ENCODE results near the gene LCN15.
A peak's percentile ranks its signal among the peaks of the same experiment; 100 is the strongest.

Gene LCN15

GRCh38 chr9:136784997-136785361 lies 20.7 kb upstream of the LCN15 start:
- no peak overlapping the region for H3K4me3 ChIP-seq
- peaks cover 0 to 4% (median 0%) of the 10 kb centered on the region in 11 experiments; a peak in 1 of 22 replicates for H3K27me3 ChIP-seq
- no peaks in the 10 kb centered on the region for H3K36me3 ChIP-seq
- TF ChIP-seq Cebpa-rat (IDR thresholded peaks at IDR 0.05) = no peak
- peaks cover 29 to 58% (median 42%) of the 10 kb centered on the region in 10 experiments for H3K4me1 ChIP-seq
- peak overlapping the region in 1 of 11 experiments; percentile 6; a peak in 1 of 22 replicates for H3K27ac ChIP-seq
- H3K4me2 ChIP-seq = peak overlapping the region; percentile 59 to 86 (median 74)
- no peaks in the 10 kb centered on the region for H3K9me3 ChIP-seq (replicated peaks in 1 of 11)
- H4K20me1 ChIP-seq = no peaks in the 10 kb centered on the region
- peak overlapping the region in 3 of 11 experiments; percentile 2 to 29 (median 7); a peak in 1 of 22 replicates for H3K9ac ChIP-seq

- Histone ChIP-seq H3K4me3 (no peak overlapping the region), H3K36me3 (no peaks in the 10 kb centered on the region), H3K9ac (0 out of 22 replicates have a peak overlapping the region, but pooled peaks of 2 of the 11 experiments have one; percentile 2 to 29), H4K20me1 (no peaks in the 10 kb centered on the region), H3K4me1 (peaks cover 28 to 56% (median 41%) of the 10 kb centered on the region in 10 experiments), H3K4me2 (peak overlapping the region; percentile 59 to 86 (median 74)), H3K27me3 (peaks cover 0 to 4% (median 0%) of the 10 kb centered on the region in 11 experiments; a peak in 1 of 22 replicates), H3K27ac (peak overlapping the region in 1 of 11 experiments; percentile 6; a peak in 1 of 22 replicates), H3K9me3 (replicated peaks in 1 of 11) (no peaks in the 10 kb centered on the region)
- TF ChIP-seq Cebpa-rat (IDR thresholded peaks at IDR 0.05) = no peak
These were observed 20.1 kb upstream of the LCN15 start for GRCh38 chr9:136784249-136784996.

GRCh38 chr9:136782452-136782851 lies 18.1 kb upstream of the LCN15 start:
- H4K20me1 ChIP-seq = no peaks in the 10 kb centered on the region
- no peaks in the 10 kb centered on the region for H3K9me3 ChIP-seq (replicated peaks in 1 of 11)
- H3K27ac ChIP-seq = no peak overlapping the region
- H3K4me1 ChIP-seq = peaks cover 19 to 43% (median 27%) of the 10 kb centered on the region in 10 experiments
- H3K9ac ChIP-seq = no peak overlapping the region
- H3K27me3 ChIP-seq = peaks cover 0 to 4% (median 0%) of the 10 kb centered on the region in 11 experiments; a peak in 1 of 22 replicates
- peak in 4 of 11 experiments; percentile 26 to 74 (median 32); a peak in 5 of 22 replicates for TF ChIP-seq Cebpa-rat (IDR thresholded peaks at IDR 0.05)
- no peaks in the 10 kb centered on the region for H3K36me3 ChIP-seq
- no peak overlapping the region for H3K4me2 ChIP-seq
- H3K4me3 ChIP-seq = no peak overlapping the region

GRCh38 chr9:136779808-136780207 lies 15.5 kb upstream of the LCN15 start:
- no peak for TF ChIP-seq Cebpa-rat (IDR thresholded peaks at IDR 0.05)
- Histone ChIP-seq H4K20me1 (no peaks in the 10 kb centered on the region), H3K36me3 (no peaks in the 10 kb centered on the region), H3K9me3 (replicated peaks in 1 of 11) (no peaks in the 10 kb centered on the region), H3K4me1 (peaks cover 21 to 33% (median 26%) of the 10 kb centered on the region in 10 experiments), H3K9ac (no peak overlapping the region), H3K4me2 (no peak overlapping the region), H3K27me3 (no peaks in the 10 kb centered on the region), H3K27ac (no peak overlapping the region), H3K4me3 (no peak overlapping the region)

GRCh38 chr9:136777359-136777758 lies 13.0 kb upstream of the LCN15 start:
- Histone ChIP-seq H4K20me1 (no peaks in the 10 kb centered on the region), H3K9ac (peak overlapping the region in 8 of 11 experiments; percentile 5 to 65 (median 42); a peak in 14 of 22 replicates), H3K4me3 (0 out of 20 replicates have a peak overlapping the region, but pooled peaks of 1 of the 10 experiments have one; percentile 17), H3K27ac (peak overlapping the region in 8 of 11 experiments; percentile 33 to 67 (median 50); a peak in 14 of 22 replicates), H3K4me2 (peak overlapping the region; percentile 23 to 78 (median 70)), H3K4me1 (peaks cover 17 to 32% (median 25%) of the 10 kb centered on the region in 10 experiments), H3K9me3 (replicated peaks in 1 of 11) (peaks cover 7 to 14% (median 9%) of the 10 kb centered on the region in 11 experiments), H3K27me3 (no peaks in the 10 kb centered on the region), H3K36me3 (no peaks in the 10 kb centered on the region)
- TF ChIP-seq Cebpa-rat (IDR thresholded peaks at IDR 0.05) = no peak

- Histone ChIP-seq H3K27me3 (no peaks in the 10 kb centered on the region), H3K27ac (peak overlapping the region in 8 of 11 experiments; percentile 33 to 67 (median 50); a peak in 13 of 22 replicates), H4K20me1 (no peaks in the 10 kb centered on the region), H3K4me1 (peaks cover 17 to 32% (median 25%) of the 10 kb centered on the region in 10 experiments), H3K36me3 (no peaks in the 10 kb centered on the region), H3K4me3 (0 out of 20 replicates have a peak overlapping the region, but pooled peaks of 1 of the 10 experiments have one; percentile 17), H3K9ac (peak overlapping the region in 8 of 11 experiments; percentile 5 to 65 (median 42); a peak in 12 of 22 replicates), H3K4me2 (peak overlapping the region; percentile 23 to 78 (median 70)), H3K9me3 (replicated peaks in 1 of 11) (peaks cover 7 to 14% (median 9%) of the 10 kb centered on the region in 11 experiments)
- TF ChIP-seq Cebpa-rat (IDR thresholded peaks at IDR 0.05) = no peak
These were observed 12.6 kb upstream of the LCN15 start for GRCh38 chr9:136776947-136777346.

- no peaks in the 10 kb centered on the region for H4K20me1 ChIP-seq
- no peak overlapping the region for H3K9ac ChIP-seq
- H3K4me2 ChIP-seq = no peak overlapping the region
- H3K36me3 ChIP-seq = no peaks in the 10 kb centered on the region
- TF ChIP-seq Cebpa-rat (IDR thresholded peaks at IDR 0.05) = no peak
- H3K4me1 ChIP-seq = peaks cover 17 to 32% (median 25%) of the 10 kb centered on the region in 10 experiments
- no peak overlapping the region for H3K27ac ChIP-seq
- H3K4me3 ChIP-seq = no peak overlapping the region
- no peaks in the 10 kb centered on the region for H3K27me3 ChIP-seq
- peaks cover 7 to 14% (median 9%) of the 10 kb centered on the region in 11 experiments for H3K9me3 ChIP-seq (replicated peaks in 1 of 11)
These were observed 10.9 kb upstream of the LCN15 start for GRCh38 chr9:136775191-136775590.

GRCh38 chr9:136774416-136775045 lies 10.2 kb upstream of the LCN15 start:
- peak overlapping the region; percentile 27 to 65 (median 54); a peak in 15 of 22 replicates for H3K4me2 ChIP-seq

More at GRCh38 chr9:136774416-136775045, 10.2 kb upstream of the LCN15 start:
- H3K4me1 ChIP-seq = peaks cover 17 to 35% (median 29%) of the 10 kb centered on the region in 10 experiments
- no peak overlapping the region for H3K9ac ChIP-seq
- H3K27ac ChIP-seq = peak overlapping the region in 6 of 11 experiments; percentile 19 to 70 (median 66); a peak in 8 of 22 replicates
- no peaks in the 10 kb centered on the region for H3K27me3 ChIP-seq
- no peaks in the 10 kb centered on the region for H4K20me1 ChIP-seq
- H3K4me3 ChIP-seq = no peak overlapping the region
- H3K36me3 ChIP-seq = no peaks in the 10 kb centered on the region
- no peak for TF ChIP-seq Cebpa-rat (IDR thresholded peaks at IDR 0.05)
- peaks cover 7 to 14% (median 9%) of the 10 kb centered on the region in 11 experiments for H3K9me3 ChIP-seq (replicated peaks in 1 of 11)
